ENCODE data around the gene KCNH1. TPM values are rescaled to one million over a fixed set of nuclear protein-coding genes. Genes with fewer than 3 reads are reported as not detected.
A peak's percentile ranks its signal among the peaks of the same experiment; 100 is the strongest.

KCNH1 gene
- total and polyA plus RNA-seq, 9 of the 15 experiments (the other 6 are each of a cell fraction or from before 2014, with no cell fraction given), result not detected

DNA sequence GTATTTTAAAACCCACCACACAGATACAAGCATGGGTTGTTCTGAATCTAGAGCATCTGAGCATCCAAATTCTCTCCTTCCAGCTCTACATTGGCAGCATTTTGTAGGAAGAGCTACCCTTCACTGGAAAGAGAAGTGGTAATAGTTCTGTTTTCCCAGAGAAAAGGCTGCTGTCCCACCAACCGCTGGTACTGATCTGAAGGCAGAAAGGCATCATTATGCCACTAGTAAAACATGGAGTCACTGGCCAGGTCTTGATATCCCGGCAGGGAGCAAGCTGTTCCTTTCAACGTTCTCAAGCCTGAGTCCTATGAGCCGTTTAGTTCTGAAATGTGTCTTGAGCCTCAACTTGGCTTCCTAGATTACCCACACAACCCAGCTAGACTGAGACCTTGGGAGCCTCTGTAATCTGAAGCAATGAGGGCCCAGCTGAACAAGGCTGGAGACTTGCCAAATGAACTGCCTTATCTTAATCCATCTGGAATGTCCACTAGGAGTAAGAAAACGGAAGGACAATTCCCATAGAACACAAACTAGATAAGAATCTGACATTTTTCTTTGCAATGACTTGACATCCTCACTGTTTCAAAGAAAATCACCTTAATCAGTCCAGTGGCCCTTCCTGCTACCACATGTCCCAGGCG is 116.8 kb downstream of the KCNH1 start (continued):
- TF ChIP-seq ZBTB40 (IDR thresholded peaks at IDR 0.05), result no peak
- TF ChIP-seq ZBTB40 (CRISPR knock-in tag; IDR thresholded peaks at IDR 0.05), result no peak
- TF ChIP-seq TAF9B (IDR thresholded peaks at IDR 0.05; ENCODE audit: partially characterized antibody), result no peak
- TF ChIP-seq TEAD4 (IDR thresholded peaks at IDR 0.05; ENCODE audit: low read length), result peak; percentile 25; the same call in 1 of the 2 replicates
- no peak for TF ChIP-seq TEAD4 (CRISPR knock-in tag; IDR thresholded peaks at IDR 0.05; ENCODE audit: borderline replicate concordance)
- TF ChIP-seq MAFG (tag; conservative IDR thresholded peaks at IDR 0.05), result 0 out of 2 replicates have a peak, but pooled peaks have one; percentile 6
- TF ChIP-seq TEAD1 (CRISPR knock-in tag; IDR thresholded peaks at IDR 0.05), result 0 out of 4 replicates have a peak, but pooled peaks of 1 of the 2 experiments have one; percentile 58
- TF ChIP-seq NFE2 (IDR thresholded peaks at IDR 0.05; ENCODE audit: low read depth), result peak; percentile 6; the same call in 1 of the 2 replicates
- peak; percentile 70 for TF ChIP-seq NFIC (IDR thresholded peaks at IDR 0.05)
- no peak for TF ChIP-seq C11orf30 (IDR thresholded peaks at IDR 0.05; ENCODE audit: low read depth)
- no peak for TF ChIP-seq ZNF445 (CRISPR knock-in tag; IDR thresholded peaks at IDR 0.05; ENCODE audit: low read depth)
- TF ChIP-seq ARID1B (IDR thresholded peaks at IDR 0.05), result peak; percentile 34
